Aorta (tissue), 5 donors: Measurements from ENCODE around the gene NPRL2. TPM values are rescaled to one million over a fixed set of nuclear protein-coding genes. Genes with fewer than 3 reads are reported as not detected.

Experiments
- ATAC-seq: fragments of 200-7000 bp; cut with Tn5 transposase; one replicate; pipeline ENCODE4 v1.9.1; 2022; ENCODE audit warnings: moderate library complexity; ENCODE audit not compliant: low FRiP score
- DNase-seq, 2 donors: peaks; one replicate each; pipeline ENCODE4 v3.0.0-alpha.2; 2020
- H3K27ac ChIP-seq, 2 donors: one replicate each; pipeline ENCODE4 v1.5.1; 2013; ENCODE audit warnings: low read length in 2 of 2, mild to moderate bottlenecking in 2 of 2, moderate library complexity in 2 of 2, control low read depth in 1 of 2, inconsistent platforms in 1 of 2, low read depth in 1 of 2
- H3K27me3 ChIP-seq, 2 donors: one replicate each; pipeline ENCODE4 v1.6.1; 2013; ENCODE audit warnings: control low read depth in 1 of 2, low read length in 1 of 2, mild to moderate bottlenecking in 1 of 2, moderate library complexity in 1 of 2; ENCODE audit not compliant: insufficient read depth in 2 of 2, control insufficient read depth in 1 of 2
- H3K36me3 ChIP-seq, 2 donors: one replicate each; pipeline ENCODE4 v1.6.1; 2013; ENCODE audit warnings: control low read depth in 1 of 2, low read length in 1 of 2, mild to moderate bottlenecking in 1 of 2; ENCODE audit not compliant: insufficient read depth in 2 of 2, control insufficient read depth in 1 of 2
- H3K4me1 ChIP-seq, 2 donors: one replicate each; pipeline ENCODE4 v1.6.1; 2013; ENCODE audit warnings: low read length in 2 of 2, control low read depth in 1 of 2, mild to moderate bottlenecking in 1 of 2, moderate library complexity in 1 of 2; ENCODE audit not compliant: insufficient read depth in 2 of 2, control insufficient read depth in 1 of 2
- H3K4me3 ChIP-seq, 2 donors: one replicate each; pipeline ENCODE4 v1.5.1; 2013; ENCODE audit warnings: low read length in 2 of 2, control low read depth in 1 of 2, mild to moderate bottlenecking in 1 of 2
- H3K9me3 ChIP-seq: one replicate; pipeline ENCODE4 v1.6.1; 2013; ENCODE audit warnings: mild to moderate bottlenecking, low read length; ENCODE audit not compliant: control insufficient read depth
- WGBS, 2 donors: extraction: QIAGEN DNeasy Blood & Tissue Kit; methylation state at CpG; one replicate each; pipeline ENCODE4 v1.1.7; 2013; 5-methylcytosine and 5-hydroxymethylcytosine counted together
- intact Hi-C, 2 donors: fragments of 100-400 bp; cut with DNase I; formaldehyde crosslinking; loops; one replicate each; pipeline versions ENCODE4 v1.14.2 to v1.15.0; 2022
- polyA plus RNA-seq, 2 donors: library from polyadenylated mRNA; stranded (reverse); fragments of 200-250 nt; gene quantifications; one replicate each; pipeline ENCODE4 v1.2.3, GENCODE V29; 2013
- total RNA-seq, 2 donors: library from RNA; stranded (reverse); fragmentation: NEBNext Ultra II Directional; extraction: Animal tissue kit (Norgen Biotek cat#: 25700); gene quantifications; one replicate each; pipeline ENCODE4 v1.2.1, GENCODE V29; 2021
- donor health status: healthy with polysubstance abuse.
- donor health status: Bipolar disorder and iron deficiency.
- donor health status: DM: no; HTN: no; CAD: no.
- donor health status: DM: no; HTN: no; CAD: no.
- donor health status: DM: yes; HTN: yes; CAD: no.

The NPRL2 gene
- total and polyA plus RNA-seq, 4 donors: 11.9 to 41.9 (median 19.3) TPM

DNA sequence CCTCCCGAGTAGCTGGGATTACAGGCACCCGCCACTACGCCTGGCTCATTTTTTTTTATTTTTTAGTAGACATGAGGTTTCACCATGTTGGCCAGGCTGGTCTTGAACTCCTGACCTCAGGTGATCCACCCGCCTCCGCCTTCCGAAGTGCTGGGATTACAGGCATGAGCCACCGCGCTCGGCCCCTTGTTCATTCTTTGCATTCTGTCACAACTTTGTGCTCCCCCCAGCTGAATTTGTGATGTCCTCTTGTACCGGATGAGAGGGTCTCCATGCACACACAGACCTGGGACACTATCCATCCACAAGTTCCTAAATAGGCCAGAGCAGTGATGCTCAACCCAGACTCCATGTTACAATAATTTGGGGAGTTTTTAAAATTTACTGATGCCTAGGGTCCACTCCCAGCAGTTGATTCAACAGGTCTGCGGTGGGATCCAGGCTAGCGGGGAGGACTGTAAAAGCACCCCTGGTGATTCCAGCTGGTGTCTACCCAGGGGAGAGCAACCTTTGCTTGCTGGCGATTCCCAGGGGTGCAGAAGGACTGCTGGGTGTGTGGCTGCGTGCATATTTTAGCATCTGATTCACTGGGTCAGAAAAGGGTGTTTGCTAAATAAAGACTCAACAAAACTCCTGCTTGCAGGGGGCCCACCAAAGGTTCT, 11.0 kb downstream of the NPRL2 start:
- Histone ChIP-seq H3K4me3 (peak overlapping the region in 1 of 2 donors; percentile 39), H3K36me3 (no peaks in the 10 kb centered on the region), H3K4me1 (no peaks in the 10 kb centered on the region), H3K27ac (no peak overlapping the region), H3K27me3 (no peaks in the 10 kb centered on the region), H3K9me3 (no peaks in the 10 kb centered on the region)
- DNase-seq (no peak), ATAC-seq (no peak)
- intact Hi-C loops: no loop called here
- WGBS, 2 donors: 77 to 80% methylated on average over 14 of the region's 14 CpGs

DNA sequence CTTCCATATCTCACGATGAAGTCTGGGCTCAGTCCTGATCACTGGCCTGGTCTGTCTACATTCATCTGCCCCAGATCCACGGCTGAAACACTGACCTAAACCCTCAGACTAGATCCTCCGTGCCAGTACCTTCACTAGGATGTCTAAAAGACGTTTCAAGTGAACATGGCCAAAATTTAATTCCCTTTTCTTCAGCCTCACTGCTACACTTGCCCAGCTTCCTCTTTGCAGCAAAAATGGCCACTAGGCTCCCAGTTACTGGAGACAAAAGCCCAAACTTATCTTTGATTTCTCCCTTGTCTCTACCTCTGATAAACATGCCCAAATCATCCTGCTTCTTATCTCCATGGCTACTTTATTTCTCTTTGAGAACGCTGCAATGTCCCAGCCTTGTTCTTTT, 11.6 kb downstream of the NPRL2 start:
- Histone ChIP-seq H3K4me1 (peaks cover 0 to 5% of the 10 kb centered on the region in 2 donors), H3K4me3 (no peak overlapping the region), H3K9me3 (no peaks in the 10 kb centered on the region), H3K27ac (peak overlapping the region in 1 of 2 donors; percentile 18), H3K36me3 (no peaks in the 10 kb centered on the region), H3K27me3 (no peaks in the 10 kb centered on the region)
- DNase-seq (no peak), ATAC-seq (no peak)
- intact Hi-C loops: no loop called here
- 69 to 72% methylated on average over 5 of the region's 5 CpGs for WGBS, 2 donors

DNA sequence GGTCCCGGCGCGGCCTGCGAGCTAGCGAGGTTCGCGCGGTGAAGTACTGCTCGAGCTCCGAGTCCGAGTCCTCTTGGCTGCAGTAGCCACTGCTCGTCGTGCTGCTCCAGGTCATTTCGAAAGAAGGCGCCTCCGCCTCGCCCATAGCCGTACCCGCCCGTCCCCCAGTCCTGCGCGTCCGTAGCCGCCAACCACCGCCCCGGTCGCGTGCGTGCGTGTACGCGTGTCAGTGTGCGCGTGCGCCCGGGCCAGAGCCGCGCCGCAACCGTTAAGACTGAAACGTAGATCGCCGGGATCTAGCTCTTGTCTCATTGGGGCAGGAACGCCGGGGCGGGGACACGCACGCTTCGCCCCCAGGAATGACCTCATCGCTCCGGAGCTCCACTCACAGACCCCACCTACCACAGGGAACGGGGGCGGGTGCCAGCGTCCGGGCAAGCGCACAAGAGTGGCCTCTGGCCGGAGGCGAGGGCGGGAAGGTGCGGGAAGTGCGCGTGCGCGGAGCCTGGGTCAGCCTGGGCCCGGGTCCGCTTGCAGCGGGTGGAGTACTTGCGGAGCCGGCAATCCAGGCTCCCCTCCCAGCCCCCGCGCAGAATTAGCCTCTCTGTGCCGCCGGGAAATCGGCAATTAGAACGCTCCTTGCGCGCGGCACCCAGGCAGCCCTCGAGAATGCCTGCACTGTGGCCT, 13.3 kb downstream of the NPRL2 start:
- Histone ChIP-seq H3K36me3 (no peaks in the 10 kb centered on the region), H3K4me1 (peaks cover 0 to 5% of the 10 kb centered on the region in 2 donors), H3K27me3 (no peaks in the 10 kb centered on the region), H3K9me3 (no peaks in the 10 kb centered on the region), H3K4me3 (peak overlapping the region; percentile 51 to 78), H3K27ac (peak overlapping the region; percentile 17 to 86)
- 0% methylated on average over 67 to 79 of the region's 79 CpGs for WGBS, 2 donors
- intact Hi-C loops: no loop called here
- peak; percentile 93 for ATAC-seq
- peak; percentile 100 for DNase-seq

DNA sequence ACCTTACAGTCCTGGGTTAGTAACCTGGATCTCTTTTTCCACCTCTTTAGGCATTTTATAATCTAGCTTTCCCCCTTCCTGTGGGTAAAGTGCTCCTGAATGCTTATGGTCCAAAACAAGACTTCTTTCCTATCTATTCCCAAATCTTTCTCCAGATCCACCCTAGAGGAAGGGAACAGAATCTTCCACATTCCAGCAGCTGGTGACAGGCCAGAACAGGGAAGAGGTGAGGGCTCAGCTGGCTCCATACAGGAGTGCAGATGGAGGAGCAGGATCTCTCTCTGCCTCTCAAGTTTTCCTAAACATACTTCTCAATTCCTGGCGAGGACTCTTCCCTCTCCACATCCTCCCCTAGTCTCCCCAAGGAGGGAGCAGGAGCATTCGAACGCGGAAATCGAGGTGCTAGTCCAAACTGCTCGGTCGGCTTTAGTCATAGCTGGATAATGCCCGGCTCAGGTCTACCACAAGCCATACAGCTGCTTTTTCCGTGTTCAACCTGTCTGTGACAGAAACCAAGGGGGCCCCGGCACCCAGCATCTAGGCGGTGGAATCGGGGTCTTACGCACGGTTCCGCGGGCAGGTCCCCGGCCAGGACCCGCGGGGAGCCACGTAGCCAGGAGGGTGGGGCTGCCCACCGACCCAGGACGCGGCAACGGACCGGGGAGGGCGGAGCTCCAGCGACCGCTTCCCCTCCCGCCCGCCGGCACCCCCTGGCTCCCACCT, 14.0 kb downstream of the NPRL2 start:
- Histone ChIP-seq H3K27ac (peak overlapping the region; percentile 17 to 86), H3K4me1 (peaks cover 0 to 5% of the 10 kb centered on the region in 2 donors), H3K4me3 (peak overlapping the region; percentile 51 to 78), H3K27me3 (no peaks in the 10 kb centered on the region), H3K9me3 (no peaks in the 10 kb centered on the region), H3K36me3 (no peaks in the 10 kb centered on the region)
- intact Hi-C loops: no loop called here
- DNase-seq: no peak
- no peak for ATAC-seq
- 1% methylated on average over 26 to 31 of the region's 31 CpGs for whole genome bisulfite sequencing, 2 donors

DNA sequence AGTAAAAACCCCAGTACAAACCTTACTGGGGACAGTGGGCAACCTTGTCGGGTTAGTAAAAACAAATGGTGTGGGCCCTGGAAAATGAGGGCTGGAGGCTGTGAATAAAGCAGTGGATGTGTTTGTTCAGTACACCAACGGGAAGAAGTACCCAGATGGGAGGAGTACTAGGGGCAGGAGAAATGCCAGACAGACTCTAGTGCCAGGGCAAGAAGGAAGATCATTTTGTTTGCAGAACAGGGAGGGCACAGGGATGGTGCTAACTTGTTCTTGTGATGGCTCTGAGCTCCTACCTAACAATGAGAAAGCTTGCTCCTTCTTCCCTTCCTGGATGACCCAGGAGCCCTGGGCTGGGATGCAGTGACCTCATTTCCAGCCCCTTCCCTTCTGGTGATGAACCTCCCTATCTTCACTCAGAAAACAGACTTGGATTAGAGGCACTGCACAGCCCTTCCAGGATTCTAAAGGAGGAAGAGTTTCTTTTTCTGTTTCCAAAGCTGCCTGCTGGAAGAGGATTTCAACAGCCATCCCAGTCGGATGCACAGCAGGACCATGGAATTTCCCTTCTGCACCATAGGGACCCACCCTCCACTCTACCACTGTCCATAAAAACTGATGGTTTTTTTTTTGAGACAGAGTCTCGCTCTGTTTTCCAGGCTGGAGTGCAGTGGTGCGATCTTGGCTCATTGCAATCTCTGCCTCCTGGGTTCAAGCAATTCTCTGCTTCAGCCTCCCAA, 16.1 kb downstream of the NPRL2 start:
- no peak for DNase-seq
- Histone ChIP-seq H3K27me3 (no peaks in the 10 kb centered on the region), H3K9me3 (no peaks in the 10 kb centered on the region), H3K4me1 (peaks cover 0 to 5% of the 10 kb centered on the region in 2 donors), H3K4me3 (no peak overlapping the region), H3K36me3 (peaks cover 0 to 7% of the 10 kb centered on the region in 2 donors), H3K27ac (peak overlapping the region in 1 of 2 donors; percentile 35)
- WGBS, 2 donors: 46 to 48% methylated on average over 5 of the region's 5 CpGs
- intact Hi-C loops: no loop called here
- ATAC-seq: no peak

DNA sequence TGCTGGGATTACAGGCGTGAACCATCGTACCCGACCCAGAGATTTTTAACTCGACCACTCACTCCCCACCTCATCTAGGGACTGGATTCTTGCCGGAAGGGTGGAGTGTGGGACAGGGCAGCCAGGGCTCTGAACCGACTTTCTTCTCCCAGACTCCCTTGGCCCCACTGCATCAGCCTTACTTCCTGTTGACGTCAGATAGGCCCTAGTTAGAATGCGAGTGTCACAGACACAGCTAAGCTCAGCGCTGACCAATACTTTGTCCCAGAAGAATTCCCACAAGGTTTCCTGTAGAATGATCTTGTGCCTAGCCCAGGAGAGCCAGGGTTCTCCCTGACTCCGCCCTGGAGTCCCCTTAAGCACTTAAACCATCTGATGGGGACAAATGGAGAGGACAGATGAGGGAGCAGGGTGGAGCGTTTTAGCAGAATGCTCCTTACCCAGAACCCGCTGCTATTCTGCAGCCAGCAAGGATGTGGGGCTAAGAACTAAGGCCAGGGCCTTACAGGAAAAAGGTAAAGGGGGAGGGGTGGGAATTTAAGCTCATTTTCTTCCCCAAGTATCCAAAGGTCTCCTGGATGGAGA, 16.7 kb downstream of the NPRL2 start:
- WGBS, 2 donors: 34 to 43% methylated on average over 12 of the region's 12 CpGs
- Histone ChIP-seq H3K36me3 (peaks cover 0 to 7% of the 10 kb centered on the region in 2 donors), H3K4me1 (peaks cover 0 to 5% of the 10 kb centered on the region in 2 donors), H3K9me3 (no peaks in the 10 kb centered on the region), H3K27ac (peak overlapping the region in 1 of 2 donors; percentile 35), H3K27me3 (no peaks in the 10 kb centered on the region), H3K4me3 (no peak overlapping the region)
- DNase-seq: no peak
- intact Hi-C loops: no loop called here
- no peak for ATAC-seq

DNA sequence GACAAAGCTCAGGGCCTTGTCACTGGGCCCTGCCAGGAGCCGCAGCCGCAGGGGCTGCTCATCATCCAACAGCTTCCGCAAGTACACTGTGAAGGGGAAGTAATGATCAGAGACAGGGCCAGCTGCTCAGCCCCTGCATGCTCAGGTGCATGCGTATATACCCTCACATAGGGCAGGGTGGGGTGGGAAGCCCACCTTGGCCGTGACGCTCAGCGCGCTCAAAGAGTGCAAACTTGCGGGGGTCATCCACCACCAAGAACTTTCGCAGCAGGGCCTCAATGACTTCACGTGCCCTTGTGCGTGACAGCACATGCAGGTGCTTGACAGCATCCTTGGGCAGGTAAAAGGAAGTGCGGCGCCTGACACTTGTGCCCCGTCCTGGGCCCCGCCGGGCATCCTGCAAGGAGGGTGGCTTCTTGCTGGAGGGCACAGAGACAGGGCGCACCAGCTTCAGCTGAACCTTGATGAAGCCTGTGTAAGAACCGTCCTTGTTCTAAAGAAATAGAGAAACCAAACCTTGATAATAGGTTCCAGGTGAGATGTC, 19.1 kb downstream of the NPRL2 start:
- 95% methylated on average over 19 of the region's 19 CpGs for whole genome bisulfite sequencing, 2 donors

DNA sequence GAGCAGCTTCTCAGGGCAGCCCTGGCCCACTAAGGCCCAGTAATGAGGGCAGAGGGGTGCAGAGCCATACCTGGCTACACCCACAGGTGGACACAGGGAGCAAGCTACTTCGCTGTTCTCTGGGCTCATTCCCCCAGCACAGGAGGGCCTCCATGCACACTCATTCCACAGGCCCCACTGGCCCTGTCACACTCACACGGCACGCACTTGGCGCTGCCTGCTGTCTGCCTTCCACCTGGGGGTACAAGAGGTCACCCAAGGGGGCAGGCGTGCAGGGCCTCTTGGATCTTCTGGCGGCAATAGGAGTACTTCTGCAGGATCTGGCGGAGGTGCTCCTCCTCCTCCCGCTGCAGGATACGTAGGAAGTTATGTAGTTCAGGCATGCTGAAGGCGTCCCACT, 20.2 kb downstream of the NPRL2 start:
- H3K9me3 ChIP-seq: no peaks in the 10 kb centered on the region
- intact Hi-C loops: no loop called here
- ATAC-seq (no peak), DNase-seq (peak in 1 of 2 donors; percentile 42)
- no peaks in the 10 kb centered on the region for H3K27me3 ChIP-seq
- peaks cover 0 to 5% of the 10 kb centered on the region in 2 donors for H3K4me1 ChIP-seq
- peaks cover 0 to 7% of the 10 kb centered on the region in 2 donors for H3K36me3 ChIP-seq
- no peak overlapping the region for H3K4me3 ChIP-seq
- H3K27ac ChIP-seq: no peak overlapping the region
- 89 to 90% methylated on average over 10 of the region's 10 CpGs for WGBS, 2 donors

More for the DNA sequence above, 19.1 kb downstream of the NPRL2 start:
- peaks cover 0 to 5% of the 10 kb centered on the region in 2 donors for H3K4me1 ChIP-seq
- DNase-seq (no peak), ATAC-seq (no peak)
- no peak overlapping the region for H3K27ac ChIP-seq
- no peaks in the 10 kb centered on the region for H3K9me3 ChIP-seq
- no peaks in the 10 kb centered on the region for H3K27me3 ChIP-seq
- intact Hi-C loops: no loop called here
- peaks cover 0 to 7% of the 10 kb centered on the region in 2 donors for H3K36me3 ChIP-seq
- H3K4me3 ChIP-seq: no peak overlapping the region
